H1 (cell line): ENCODE data around the gene NPR1. TPM values are rescaled to one million over a fixed set of nuclear protein-coding genes. Genes with fewer than 3 reads are reported as not detected.

Experiments used
- CTCF ChIA-PET: fragments of 300-600 bp; sonication (Branson Sonifier 250); formaldehyde crosslinking; loops from one replicate; lab custom pipeline; 2021; ENCODE audit not compliant: partially characterized antibody; lab: Charles Lee
- POLR2A ChIA-PET: fragments of 300-600 bp; sonication (Branson Sonifier 250); formaldehyde crosslinking; loops from one replicate; lab custom pipeline; 2021; ENCODE audit warnings: inconsistent platforms; ENCODE audit not compliant: partially characterized antibody; lab: Charles Lee
- DNase-seq, 2 experiments: peaks; one replicate each; pipeline versions ENCODE4 v3.0.0 to v3.0.0-alpha.2; 2010 to 2022; ENCODE audit warnings: low spot score in 2 of 2, low read depth in 1 of 2, mixed read lengths in 1 of 2
- FAIRE-seq: peaks from 2 replicates; lab custom pipeline; 2011; peaks lifted over from hg19 to GRCh38; lab: Jason Lieb, UNC
- H2AFZ ChIP-seq: 2 replicates; pipeline ENCODE4 v1.8.1; 2012; ENCODE audit warnings: low read length, inconsistent platforms
- H2AK5ac ChIP-seq: 2 replicates; pipeline ENCODE4 v1.6.1; 2013; ENCODE audit warnings: low read depth, low read length
- H2BK120ac ChIP-seq: replicated peaks from 2 replicates; pipeline ENCODE3; 2013; ENCODE audit warnings: low read depth, low read length, inconsistent platforms
- H2BK12ac ChIP-seq: 2 replicates; pipeline ENCODE4 v1.6.1; 2013; ENCODE audit warnings: low read depth, low read length
- H2BK15ac ChIP-seq: 2 replicates; pipeline ENCODE4 v1.6.1; 2013; ENCODE audit warnings: low read length
- H2BK20ac ChIP-seq: 2 replicates; pipeline ENCODE4 v1.6.1; 2013; ENCODE audit warnings: low read length
- H2BK5ac ChIP-seq: 2 replicates; pipeline ENCODE4 v1.6.1; 2013; ENCODE audit warnings: low read depth, low read length
- H3K14ac ChIP-seq: 2 replicates; pipeline ENCODE4 v1.6.1; 2013; ENCODE audit warnings: inconsistent platforms; ENCODE audit not compliant: insufficient read length
- H3K18ac ChIP-seq: 2 replicates; pipeline ENCODE4 v1.6.1; 2013; ENCODE audit warnings: low read length; ENCODE audit errors: extremely low read depth
- H3K23ac ChIP-seq: 2 replicates; pipeline ENCODE4 v1.6.1; 2013; ENCODE audit warnings: inconsistent platforms; ENCODE audit not compliant: insufficient read length
- H3K23me2 ChIP-seq: 2 replicates; pipeline ENCODE4 v1.6.1; 2013; ENCODE audit warnings: low read depth, low read length
- H3K27ac ChIP-seq: 2 replicates; pipeline ENCODE4 v1.6.1; 2011; ENCODE audit warnings: low read depth, low read length, inconsistent platforms
- H3K27me3 ChIP-seq, 4 experiments: replicated peaks in 1 of 4; 1 replicate in 1 of 4; 2 replicates in 3 of 4; pipeline versions ENCODE4 v1.6.1 to v1.8.1; 2011 to 2013; ENCODE audit warnings: low read length in 3 of 4, mild to moderate bottlenecking in 3 of 4, inconsistent platforms in 2 of 4, mixed read lengths in 2 of 4, moderate library complexity in 1 of 4; ENCODE audit not compliant: control insufficient read depth in 3 of 4, insufficient read depth in 3 of 4; ENCODE audit errors: extremely low read depth in 1 of 4
- H3K36me3 ChIP-seq, 4 experiments: 2 replicates each; pipeline versions ENCODE4 v1.6.1 to v1.8.1; 2011 to 2013; ENCODE audit warnings: mild to moderate bottlenecking in 4 of 4, low read length in 3 of 4, moderate library complexity in 2 of 4, control low read depth in 1 of 4, inconsistent platforms in 1 of 4; ENCODE audit not compliant: insufficient read depth in 4 of 4, control insufficient read depth in 2 of 4
- H3K4ac ChIP-seq: replicated peaks from 2 replicates; pipeline ENCODE3; 2013; ENCODE audit warnings: low read length, low read depth, mixed read lengths, inconsistent platforms; ENCODE audit not compliant: insufficient read length
- H3K4me1 ChIP-seq, 4 experiments: replicated peaks in 1 of 4; 1 replicate in 1 of 4; 2 replicates in 3 of 4; pipeline versions ENCODE4 v1.6.1 to v1.8.1; 2011 to 2013; ENCODE audit warnings: low read length in 3 of 4, inconsistent platforms in 2 of 4, mixed read lengths in 1 of 4; ENCODE audit not compliant: insufficient read depth in 4 of 4, control insufficient read depth in 3 of 4
- H3K4me2 ChIP-seq, 2 experiments: 2 replicates each; pipeline versions ENCODE4 v1.6.1 to v1.8.1; 2011 to 2013; ENCODE audit warnings: low read depth in 2 of 2, low read length in 2 of 2, control low read depth in 1 of 2, inconsistent platforms in 1 of 2, mild to moderate bottlenecking in 1 of 2; ENCODE audit not compliant: insufficient read depth in 1 of 2
- H3K4me3 ChIP-seq, 4 experiments: fragments of 200-600, 300-600 bp in 1 of 4; sonication (generic), shearing (Covaris generic), sonication (Bioruptor Twin) in 1 of 4; 2 replicates each; pipeline versions ENCODE4 v1.5.1 to v1.8.1; 2011 to 2016; ENCODE audit warnings: low read length in 4 of 4, low read depth in 3 of 4, control low read depth in 2 of 4, inconsistent platforms in 2 of 4, mild to moderate bottlenecking in 2 of 4, mixed read lengths in 1 of 4, moderate library complexity in 1 of 4; ENCODE audit not compliant: insufficient read depth in 2 of 4; ENCODE audit errors: extremely low read depth in 1 of 4
- H3K56ac ChIP-seq: replicated peaks from 2 replicates; pipeline ENCODE3; 2013; ENCODE audit warnings: low read depth, mild to moderate bottlenecking, mixed read lengths, low read length, inconsistent platforms; ENCODE audit not compliant: insufficient read length
- H3K79me1 ChIP-seq: 2 replicates; pipeline ENCODE4 v1.6.1; 2013; ENCODE audit warnings: low read depth, low read length, control low read depth
- H3K79me2 ChIP-seq, 2 experiments: 2 replicates each; pipeline versions ENCODE4 v1.6.1 to v1.8.1; 2012 to 2013; ENCODE audit warnings: low read length in 2 of 2, mild to moderate bottlenecking in 2 of 2, inconsistent platforms in 1 of 2; ENCODE audit not compliant: insufficient read depth in 2 of 2, control insufficient read depth in 1 of 2
- H3K9ac ChIP-seq, 4 experiments: replicated peaks in 1 of 4; 1 replicate in 1 of 4; 2 replicates in 3 of 4; pipeline versions ENCODE4 v1.6.1 to v1.8.1; 2011 to 2013; ENCODE audit warnings: low read depth in 3 of 4, low read length in 3 of 4, control low read depth in 2 of 4, mild to moderate bottlenecking in 2 of 4, moderate library complexity in 2 of 4, inconsistent platforms in 1 of 4; ENCODE audit errors: extremely low read depth in 1 of 4
- H3K9me3 ChIP-seq, 2 experiments: 2 replicates each; pipeline versions ENCODE4 v1.6.1 to v1.8.1; 2012 to 2013; ENCODE audit warnings: mild to moderate bottlenecking in 2 of 2, moderate library complexity in 2 of 2, control low read depth in 1 of 2, inconsistent platforms in 1 of 2, low read depth in 1 of 2, low read length in 1 of 2, mixed read lengths in 1 of 2; ENCODE audit not compliant: insufficient read depth in 2 of 2
- H4K20me1 ChIP-seq, 2 experiments: replicated peaks in 1 of 2; 2 replicates each; pipeline versions ENCODE3 to v1.8.1; 2011 to 2013; ENCODE audit warnings: inconsistent platforms in 2 of 2, low read length in 2 of 2, mild to moderate bottlenecking in 1 of 2; ENCODE audit not compliant: insufficient read depth in 2 of 2, control insufficient read depth in 1 of 2
- H4K5ac ChIP-seq: 2 replicates; pipeline ENCODE4 v1.6.1; 2013; ENCODE audit warnings: low read length, low read depth, mixed read lengths, inconsistent platforms; ENCODE audit not compliant: insufficient read length
- H4K8ac ChIP-seq: 2 replicates; pipeline ENCODE4 v1.8.0; 2013; ENCODE audit warnings: mild to moderate bottlenecking, moderate library complexity, low read length, inconsistent platforms; ENCODE audit not compliant: insufficient read depth; ENCODE audit errors: extremely low read depth
- H4K91ac ChIP-seq: replicated peaks from 2 replicates; pipeline ENCODE3; 2013; ENCODE audit warnings: low read length, mixed read lengths, inconsistent platforms; ENCODE audit not compliant: insufficient read length
- RFX5 ChIP-seq: IDR thresholded peaks from 2 replicates; pipeline ENCODE4 v1.6.1; 2011; ENCODE audit warnings: low read depth, low read length, improper control_type of control experiment, borderline replicate concordance
- SP4 ChIP-seq: IDR thresholded peaks from 2 replicates; pipeline ENCODE4 v1.6.1; 2012; ENCODE audit warnings: low read length, inconsistent platforms
- WGBS, 2 experiments: shearing (Covaris generic) in 1 of 2; methylation state at CpG; one replicate each; pipeline versions ENCODE4 v1.1.6 to v1.1.7; 2013 to 2015; ENCODE audit warnings: low lambda C conversion rate in 2 of 2, mixed read lengths in 2 of 2, inconsistent platforms in 1 of 2, low coverage in 1 of 2, missing lambda C conversion rate in 1 of 2; ENCODE audit not compliant: insufficient replicate concordance in 2 of 2, insufficient coverage in 1 of 2, insufficient read length in 1 of 2; ENCODE audit errors: extremely low coverage in 1 of 2, missing lambda C conversion rate in 1 of 2; 5-methylcytosine and 5-hydroxymethylcytosine counted together
- polyA plus RNA-seq, 7 experiments: library from polyadenylated mRNA; depleted of rRNA in 3 of 7; stranded (reverse) in 5 of 7; unstranded in 2 of 7; fragments of >200 nt in 5 of 7; fragments of 200-250 nt in 2 of 7; gene quantifications; 1 replicate in 5 of 7; 2 replicates in 1 of 7; 4 replicates in 1 of 7; pipeline versions ENCODE4 v1.2.1 to v1.2.3, GENCODE V29; 2011 to 2013; ENCODE audit warnings: missing spikeins in 2 of 7, mixed read lengths in 2 of 7
- total RNA-seq: library from RNA; stranded (reverse); fragmentation: NEBNext Ultra II Directional; extraction: Animal tissue kit (Norgen Biotek cat#: 25700); gene quantifications from 2 replicates; pipeline ENCODE4 v1.2.1, GENCODE V29; 2021

The NPR1 gene
- total and polyA plus RNA-seq, 2 of the 8 experiments (the other 6 are each of a cell fraction or from before 2014, with no cell fraction given), result 11.7 to 13.2 TPM

- Histone ChIP-seq H2AFZ (no peak overlapping the region), H3K9ac (no peak overlapping the region), H2BK120ac (no peak overlapping the region), H3K36me3 (peaks cover 62 to 78% (median 73%) of the 10 kb centered on the region in 4 experiments), H3K4me3 (no peak overlapping the region), H4K91ac (no peak overlapping the region), H2BK12ac (no peak overlapping the region), H3K4me2 (no peak overlapping the region), H3K56ac (no peak overlapping the region), H4K8ac (no peak overlapping the region), H3K9me3 (no peaks in the 10 kb centered on the region), H3K23me2 (no peaks in the 10 kb centered on the region), H4K20me1 (peaks cover 0 to 10% of the 10 kb centered on the region in 2 experiments), H3K27me3 (no peaks in the 10 kb centered on the region), H3K79me2 (peaks cover 0 to 17% of the 10 kb centered on the region in 2 experiments; a peak in 2 of 4 replicates), H2BK15ac (no peak overlapping the region), H3K4me1 (peaks cover 0 to 4% (median 2%) of the 10 kb centered on the region in 4 experiments; a peak in 2 of 7 replicates), H2BK20ac (no peak overlapping the region), H3K14ac (no peak overlapping the region), H2BK5ac (no peak overlapping the region), H2AK5ac (no peak overlapping the region), H3K23ac (no peak overlapping the region), H3K4ac (no peak overlapping the region), H3K79me1 (peaks cover 5% of the 10 kb centered on the region; the same call in 1 of the 2 replicates), H4K5ac (no peak overlapping the region), H3K27ac (no peak overlapping the region), H3K18ac (no peak overlapping the region)
- ChIA-PET POLR2A (interaction anchor here (0.6 to 19.8 kb wide), 6 partner anchors 7 to 203 kb away, joined by 3 to 343 read pairs (median 24); partner anchors contain the start of genes CHTOP, ILF2 and NPR1), CTCF (interaction anchor here (1.0 kb wide), 1 partner anchor 109 kb away, joined by 3 read pairs; no protein-coding TSS in a partner anchor)
- FAIRE-seq (no peak), DNase-seq (no peak)
- WGBS, 2 experiments, result 95% methylated on average over 5 of the region's 5 CpGs; no CpG with 5 or more reads in 1 of the 2 experiments
- TF ChIP-seq RFX5 (no peak), SP4 (no peak)
Measured at GRCh38 chr1:153663211-153663610, 15.3 kb upstream of the NPR1 start.
